LNCaP clone FGC (cell line): ENCODE results near the gene ENTPD6.
"Not testable (repeated sequence)": the region's sequence is repeated elsewhere in the genome, so short reads cannot be mapped to it uniquely, and the experiment has no call there.

Source experiments
- DNase-seq: peaks from one replicate; pipeline ENCODE4 v3.0.0-alpha.2; 2011; ENCODE audit warnings: low read depth
- H3K4me3 ChIP-seq: 2 replicates; pipeline ENCODE4 v1.5.1; 2011; ENCODE audit warnings: mild to moderate bottlenecking, low read depth, low read length, control low read depth
- TF ChIP-seq, protein P1 (sequence below): IDR thresholded peaks from 2 replicates; pipeline ENCODE4 v1.5.1; 2012; ENCODE audit warnings: mild to moderate bottlenecking; ENCODE audit not compliant: control insufficient read depth, insufficient read depth; ENCODE audit errors: extremely low read depth

The ENTPD6 gene

GRCh38 chr20:25158043-25158442, 37.5 kb upstream of the ENTPD6 start:
- TF ChIP-seq, protein P1, sequence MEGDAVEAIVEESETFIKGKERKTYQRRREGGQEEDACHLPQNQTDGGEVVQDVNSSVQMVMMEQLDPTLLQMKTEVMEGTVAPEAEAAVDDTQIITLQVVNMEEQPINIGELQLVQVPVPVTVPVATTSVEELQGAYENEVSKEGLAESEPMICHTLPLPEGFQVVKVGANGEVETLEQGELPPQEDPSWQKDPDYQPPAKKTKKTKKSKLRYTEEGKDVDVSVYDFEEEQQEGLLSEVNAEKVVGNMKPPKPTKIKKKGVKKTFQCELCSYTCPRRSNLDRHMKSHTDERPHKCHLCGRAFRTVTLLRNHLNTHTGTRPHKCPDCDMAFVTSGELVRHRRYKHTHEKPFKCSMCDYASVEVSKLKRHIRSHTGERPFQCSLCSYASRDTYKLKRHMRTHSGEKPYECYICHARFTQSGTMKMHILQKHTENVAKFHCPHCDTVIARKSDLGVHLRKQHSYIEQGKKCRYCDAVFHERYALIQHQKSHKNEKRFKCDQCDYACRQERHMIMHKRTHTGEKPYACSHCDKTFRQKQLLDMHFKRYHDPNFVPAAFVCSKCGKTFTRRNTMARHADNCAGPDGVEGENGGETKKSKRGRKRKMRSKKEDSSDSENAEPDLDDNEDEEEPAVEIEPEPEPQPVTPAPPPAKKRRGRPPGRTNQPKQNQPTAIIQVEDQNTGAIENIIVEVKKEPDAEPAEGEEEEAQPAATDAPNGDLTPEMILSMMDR, result no peak
- DNase-seq, result no peak
- no peak overlapping the region for H3K4me3 ChIP-seq

GRCh38 chr20:25160467-25160866, 35.0 kb upstream of the ENTPD6 start:
- H3K4me3 ChIP-seq, result no peak overlapping the region
- TF ChIP-seq, protein P1, result no peak
- no peak for DNase-seq

GRCh38 chr20:25160897-25161296, 34.6 kb upstream of the ENTPD6 start:
- TF ChIP-seq, protein P1, result no peak
- no peak for DNase-seq
- H3K4me3 ChIP-seq, result no peak overlapping the region

DNA sequence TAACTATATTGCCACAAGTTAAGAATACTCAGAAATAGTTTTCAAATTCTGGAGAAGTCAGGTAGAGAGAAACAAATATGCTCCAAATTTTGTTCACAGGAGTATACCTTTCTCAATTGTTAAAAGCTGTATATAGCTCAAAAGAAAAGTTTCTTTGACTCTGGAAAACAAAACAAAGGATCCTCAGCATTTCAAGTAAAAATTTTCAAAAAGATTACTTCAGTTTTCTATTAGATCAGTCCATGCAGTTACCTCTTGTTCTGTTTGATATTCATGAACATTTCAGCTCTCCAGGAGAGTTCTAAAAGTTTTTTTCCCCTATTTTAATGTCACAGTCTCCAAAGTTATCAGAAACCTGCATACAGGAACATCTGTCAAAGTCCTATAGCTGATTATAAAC, 30.4 kb upstream of the ENTPD6 start:
- no peak for DNase-seq
- H3K4me3 ChIP-seq, result no peak overlapping the region
- TF ChIP-seq, protein P1, result no peak

DNA sequence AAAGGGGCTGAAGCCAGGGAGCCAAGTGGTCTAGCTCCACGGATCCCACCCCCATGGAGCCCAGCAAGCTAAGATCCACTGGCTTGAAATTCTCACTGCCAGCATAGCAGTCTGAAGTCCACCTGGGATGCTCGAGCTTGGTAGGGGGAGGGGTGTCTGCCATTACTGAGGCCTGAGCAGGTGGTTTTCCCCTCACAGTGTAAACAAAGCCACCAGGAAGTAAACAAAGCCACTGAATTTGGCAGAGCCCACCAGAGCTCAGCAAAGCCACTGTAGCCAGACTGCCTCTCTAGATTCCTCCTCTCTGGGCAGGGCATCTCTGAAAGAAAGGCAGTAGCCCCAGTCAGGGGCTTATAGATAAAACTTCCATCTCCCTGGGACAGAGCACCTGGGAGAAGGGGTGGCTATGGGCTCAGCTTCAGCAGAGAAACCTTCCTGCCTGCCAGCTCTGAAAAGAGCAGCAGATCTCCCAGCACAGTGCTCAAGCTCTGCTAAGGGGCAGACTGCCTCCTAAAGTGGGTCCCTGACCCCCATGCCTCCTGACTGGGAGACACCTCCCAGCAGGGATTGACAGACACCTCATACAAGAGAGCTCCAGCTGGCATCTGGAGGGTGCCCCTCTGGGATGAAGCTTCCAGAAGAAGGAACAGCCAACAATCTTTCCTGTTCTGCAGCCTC, 29.3 kb upstream of the ENTPD6 start:
- DNase-seq, H3K4me3 ChIP-seq: not testable (repeated sequence)

- H3K4me3 ChIP-seq, result no peak overlapping the region
- TF ChIP-seq, protein P1, result no peak
- DNase-seq, result no peak
Measured at GRCh38 chr20:25173321-25173720, 22.2 kb upstream of the ENTPD6 start.

- DNase-seq, result no peak
- TF ChIP-seq, protein P1, result no peak
- H3K4me3 ChIP-seq, result no peak overlapping the region
Measured at GRCh38 chr20:25173886-25174308, 21.6 kb upstream of the ENTPD6 start.

- DNase-seq, result no peak
- TF ChIP-seq, protein P1, result no peak
- no peak overlapping the region for H3K4me3 ChIP-seq
Measured at GRCh38 chr20:25176184-25176583, 19.3 kb upstream of the ENTPD6 start.
